HG02852 (cell line): ENCODE measurements around the gene LMO3.
"Not testable (repeated sequence)": the region's sequence is repeated elsewhere in the genome, so short reads cannot be mapped to it uniquely, and the experiment has no call there.

Experiments
- ATAC-seq: cut with Tn5 transposase; IDR thresholded peaks from one replicate; pipeline ENCODE4 v1.9.1; 2021; ENCODE audit warnings: mild to moderate bottlenecking, moderate library complexity; ENCODE audit not compliant: unreplicated experiment

The LMO3 gene

GRCh38 chr12:16553457-16553856 is 52.5 kb downstream of the LMO3 start:
- ATAC-seq: no peak

- no peak for ATAC-seq
Measured at GRCh38 chr12:16552301-16552700, 53.7 kb downstream of the LMO3 start.

GRCh38 chr12:16545836-16546235 is 60.1 kb downstream of the LMO3 start:
- ATAC-seq: no peak

GRCh38 chr12:16542586-16542985 is 63.4 kb downstream of the LMO3 start:
- ATAC-seq: no peak

- not testable (repeated sequence) for ATAC-seq
Measured at GRCh38 chr12:16537652-16538051, 68.3 kb downstream of the LMO3 start.

- no peak for ATAC-seq
Measured at GRCh38 chr12:16531621-16532020, 74.3 kb downstream of the LMO3 start.

- no peak for ATAC-seq
Measured at GRCh38 chr12:16530268-16530850, 75.6 kb downstream of the LMO3 start.

GRCh38 chr12:16526693-16527092 is 79.3 kb downstream of the LMO3 start:
- ATAC-seq: no peak

- ATAC-seq: no peak
Measured at GRCh38 chr12:16524378-16524777, 81.6 kb downstream of the LMO3 start.

- no peak for ATAC-seq
Measured at GRCh38 chr12:16523951-16524331, 82.0 kb downstream of the LMO3 start.

GRCh38 chr12:16523284-16523950 is 82.5 kb downstream of the LMO3 start:
- no peak for ATAC-seq

GRCh38 chr12:16520328-16520727 is 85.6 kb downstream of the LMO3 start:
- no peak for ATAC-seq

- ATAC-seq: no peak
Measured at GRCh38 chr12:16515666-16516065, 90.3 kb downstream of the LMO3 start.

- ATAC-seq: no peak
Measured at GRCh38 chr12:16513231-16513630, 92.7 kb downstream of the LMO3 start.

- ATAC-seq: no peak
Measured at GRCh38 chr12:16509411-16509810, 96.6 kb downstream of the LMO3 start.

- no peak for ATAC-seq
Measured at GRCh38 chr12:16506394-16506793, 99.6 kb downstream of the LMO3 start.

GRCh38 chr12:16504200-16504599 is 101.8 kb downstream of the LMO3 start:
- ATAC-seq: no peak

GRCh38 chr12:16499611-16500010 is 106.4 kb downstream of the LMO3 start:
- no peak for ATAC-seq
